H1 (cell line): ENCODE measurements around the gene GSC. TPM values are rescaled to one million over a fixed set of nuclear protein-coding genes. Genes with fewer than 3 reads are reported as not detected.

Experiments used
- CTCF ChIA-PET: fragments of 300-600 bp; sonication (Branson Sonifier 250); formaldehyde crosslinking; loops from one replicate; lab custom pipeline; 2021; ENCODE audit not compliant: partially characterized antibody; lab: Charles Lee
- POLR2A ChIA-PET: fragments of 300-600 bp; sonication (Branson Sonifier 250); formaldehyde crosslinking; loops from one replicate; lab custom pipeline; 2021; ENCODE audit warnings: inconsistent platforms; ENCODE audit not compliant: partially characterized antibody; lab: Charles Lee
- DNase-seq, 2 experiments: peaks; one replicate each; pipeline versions ENCODE4 v3.0.0 to v3.0.0-alpha.2; 2010 to 2022; ENCODE audit warnings: low spot score in 2 of 2, low read depth in 1 of 2, mixed read lengths in 1 of 2
- FAIRE-seq: peaks from 2 replicates; lab custom pipeline; 2011; peaks lifted over from hg19 to GRCh38; lab: Jason Lieb, UNC
- H2AFZ ChIP-seq: 2 replicates; pipeline ENCODE4 v1.8.1; 2012; ENCODE audit warnings: low read length, inconsistent platforms
- H2AK5ac ChIP-seq: 2 replicates; pipeline ENCODE4 v1.6.1; 2013; ENCODE audit warnings: low read depth, low read length
- H2BK120ac ChIP-seq: replicated peaks from 2 replicates; pipeline ENCODE3; 2013; ENCODE audit warnings: low read depth, low read length, inconsistent platforms
- H2BK12ac ChIP-seq: 2 replicates; pipeline ENCODE4 v1.6.1; 2013; ENCODE audit warnings: low read depth, low read length
- H2BK15ac ChIP-seq: 2 replicates; pipeline ENCODE4 v1.6.1; 2013; ENCODE audit warnings: low read length
- H2BK20ac ChIP-seq: 2 replicates; pipeline ENCODE4 v1.6.1; 2013; ENCODE audit warnings: low read length
- H2BK5ac ChIP-seq: 2 replicates; pipeline ENCODE4 v1.6.1; 2013; ENCODE audit warnings: low read depth, low read length
- H3K14ac ChIP-seq: 2 replicates; pipeline ENCODE4 v1.6.1; 2013; ENCODE audit warnings: inconsistent platforms; ENCODE audit not compliant: insufficient read length
- H3K18ac ChIP-seq: 2 replicates; pipeline ENCODE4 v1.6.1; 2013; ENCODE audit warnings: low read length; ENCODE audit errors: extremely low read depth
- H3K23ac ChIP-seq: 2 replicates; pipeline ENCODE4 v1.6.1; 2013; ENCODE audit warnings: inconsistent platforms; ENCODE audit not compliant: insufficient read length
- H3K23me2 ChIP-seq: 2 replicates; pipeline ENCODE4 v1.6.1; 2013; ENCODE audit warnings: low read depth, low read length
- H3K27ac ChIP-seq: 2 replicates; pipeline ENCODE4 v1.6.1; 2011; ENCODE audit warnings: low read depth, low read length, inconsistent platforms
- H3K27me3 ChIP-seq, 4 experiments: replicated peaks in 1 of 4; 1 replicate in 1 of 4; 2 replicates in 3 of 4; pipeline versions ENCODE4 v1.6.1 to v1.8.1; 2011 to 2013; ENCODE audit warnings: low read length in 3 of 4, mild to moderate bottlenecking in 3 of 4, inconsistent platforms in 2 of 4, mixed read lengths in 2 of 4, moderate library complexity in 1 of 4; ENCODE audit not compliant: control insufficient read depth in 3 of 4, insufficient read depth in 3 of 4; ENCODE audit errors: extremely low read depth in 1 of 4
- H3K36me3 ChIP-seq, 4 experiments: 2 replicates each; pipeline versions ENCODE4 v1.6.1 to v1.8.1; 2011 to 2013; ENCODE audit warnings: mild to moderate bottlenecking in 4 of 4, low read length in 3 of 4, moderate library complexity in 2 of 4, control low read depth in 1 of 4, inconsistent platforms in 1 of 4; ENCODE audit not compliant: insufficient read depth in 4 of 4, control insufficient read depth in 2 of 4
- H3K4ac ChIP-seq: replicated peaks from 2 replicates; pipeline ENCODE3; 2013; ENCODE audit warnings: low read length, low read depth, mixed read lengths, inconsistent platforms; ENCODE audit not compliant: insufficient read length
- H3K4me1 ChIP-seq, 4 experiments: replicated peaks in 1 of 4; 1 replicate in 1 of 4; 2 replicates in 3 of 4; pipeline versions ENCODE4 v1.6.1 to v1.8.1; 2011 to 2013; ENCODE audit warnings: low read length in 3 of 4, inconsistent platforms in 2 of 4, mixed read lengths in 1 of 4; ENCODE audit not compliant: insufficient read depth in 4 of 4, control insufficient read depth in 3 of 4
- H3K4me2 ChIP-seq, 2 experiments: 2 replicates each; pipeline versions ENCODE4 v1.6.1 to v1.8.1; 2011 to 2013; ENCODE audit warnings: low read depth in 2 of 2, low read length in 2 of 2, control low read depth in 1 of 2, inconsistent platforms in 1 of 2, mild to moderate bottlenecking in 1 of 2; ENCODE audit not compliant: insufficient read depth in 1 of 2
- H3K4me3 ChIP-seq, 4 experiments: fragments of 200-600, 300-600 bp in 1 of 4; sonication (generic), shearing (Covaris generic), sonication (Bioruptor Twin) in 1 of 4; 2 replicates each; pipeline versions ENCODE4 v1.5.1 to v1.8.1; 2011 to 2016; ENCODE audit warnings: low read length in 4 of 4, low read depth in 3 of 4, control low read depth in 2 of 4, inconsistent platforms in 2 of 4, mild to moderate bottlenecking in 2 of 4, mixed read lengths in 1 of 4, moderate library complexity in 1 of 4; ENCODE audit not compliant: insufficient read depth in 2 of 4; ENCODE audit errors: extremely low read depth in 1 of 4
- H3K56ac ChIP-seq: replicated peaks from 2 replicates; pipeline ENCODE3; 2013; ENCODE audit warnings: low read depth, mild to moderate bottlenecking, mixed read lengths, low read length, inconsistent platforms; ENCODE audit not compliant: insufficient read length
- H3K79me1 ChIP-seq: 2 replicates; pipeline ENCODE4 v1.6.1; 2013; ENCODE audit warnings: low read depth, low read length, control low read depth
- H3K79me2 ChIP-seq, 2 experiments: 2 replicates each; pipeline versions ENCODE4 v1.6.1 to v1.8.1; 2012 to 2013; ENCODE audit warnings: low read length in 2 of 2, mild to moderate bottlenecking in 2 of 2, inconsistent platforms in 1 of 2; ENCODE audit not compliant: insufficient read depth in 2 of 2, control insufficient read depth in 1 of 2
- H3K9ac ChIP-seq, 4 experiments: replicated peaks in 1 of 4; 1 replicate in 1 of 4; 2 replicates in 3 of 4; pipeline versions ENCODE4 v1.6.1 to v1.8.1; 2011 to 2013; ENCODE audit warnings: low read depth in 3 of 4, low read length in 3 of 4, control low read depth in 2 of 4, mild to moderate bottlenecking in 2 of 4, moderate library complexity in 2 of 4, inconsistent platforms in 1 of 4; ENCODE audit errors: extremely low read depth in 1 of 4
- H3K9me3 ChIP-seq, 2 experiments: 2 replicates each; pipeline versions ENCODE4 v1.6.1 to v1.8.1; 2012 to 2013; ENCODE audit warnings: mild to moderate bottlenecking in 2 of 2, moderate library complexity in 2 of 2, control low read depth in 1 of 2, inconsistent platforms in 1 of 2, low read depth in 1 of 2, low read length in 1 of 2, mixed read lengths in 1 of 2; ENCODE audit not compliant: insufficient read depth in 2 of 2
- H4K20me1 ChIP-seq, 2 experiments: replicated peaks in 1 of 2; 2 replicates each; pipeline versions ENCODE3 to v1.8.1; 2011 to 2013; ENCODE audit warnings: inconsistent platforms in 2 of 2, low read length in 2 of 2, mild to moderate bottlenecking in 1 of 2; ENCODE audit not compliant: insufficient read depth in 2 of 2, control insufficient read depth in 1 of 2
- H4K5ac ChIP-seq: 2 replicates; pipeline ENCODE4 v1.6.1; 2013; ENCODE audit warnings: low read length, low read depth, mixed read lengths, inconsistent platforms; ENCODE audit not compliant: insufficient read length
- H4K8ac ChIP-seq: 2 replicates; pipeline ENCODE4 v1.8.0; 2013; ENCODE audit warnings: mild to moderate bottlenecking, moderate library complexity, low read length, inconsistent platforms; ENCODE audit not compliant: insufficient read depth; ENCODE audit errors: extremely low read depth
- H4K91ac ChIP-seq: replicated peaks from 2 replicates; pipeline ENCODE3; 2013; ENCODE audit warnings: low read length, mixed read lengths, inconsistent platforms; ENCODE audit not compliant: insufficient read length
- RBBP5 ChIP-seq: IDR thresholded peaks from 2 replicates; pipeline ENCODE4 v1.7.1; 2012; ENCODE audit warnings: low read depth, mild to moderate bottlenecking, inconsistent platforms, low read length, moderate library complexity, borderline replicate concordance
- RXRA ChIP-seq: IDR thresholded peaks from 2 replicates; pipeline ENCODE4 v1.6.1; 2011; ENCODE audit warnings: low read depth, mild to moderate bottlenecking, low read length, moderate library complexity; ENCODE audit not compliant: insufficient read depth
- SP2 ChIP-seq: IDR thresholded peaks from 2 replicates; pipeline ENCODE4 v1.6.1; 2012; ENCODE audit warnings: mild to moderate bottlenecking, low read length, inconsistent platforms
- SRF ChIP-seq: IDR thresholded peaks from 2 replicates; pipeline ENCODE4 v1.6.1; 2011; ENCODE audit warnings: mild to moderate bottlenecking, low read depth, low read length, moderate library complexity
- WGBS, 2 experiments: shearing (Covaris generic) in 1 of 2; methylation state at CpG; one replicate each; pipeline versions ENCODE4 v1.1.6 to v1.1.7; 2013 to 2015; ENCODE audit warnings: low lambda C conversion rate in 2 of 2, mixed read lengths in 2 of 2, inconsistent platforms in 1 of 2, low coverage in 1 of 2, missing lambda C conversion rate in 1 of 2; ENCODE audit not compliant: insufficient replicate concordance in 2 of 2, insufficient coverage in 1 of 2, insufficient read length in 1 of 2; ENCODE audit errors: extremely low coverage in 1 of 2, missing lambda C conversion rate in 1 of 2; 5-methylcytosine and 5-hydroxymethylcytosine counted together
- polyA plus RNA-seq, 7 experiments: library from polyadenylated mRNA; depleted of rRNA in 3 of 7; stranded (reverse) in 5 of 7; unstranded in 2 of 7; fragments of >200 nt in 5 of 7; fragments of 200-250 nt in 2 of 7; gene quantifications; 1 replicate in 5 of 7; 2 replicates in 1 of 7; 4 replicates in 1 of 7; pipeline versions ENCODE4 v1.2.1 to v1.2.3, GENCODE V29; 2011 to 2013; ENCODE audit warnings: missing spikeins in 2 of 7, mixed read lengths in 2 of 7
- total RNA-seq: library from RNA; stranded (reverse); fragmentation: NEBNext Ultra II Directional; extraction: Animal tissue kit (Norgen Biotek cat#: 25700); gene quantifications from 2 replicates; pipeline ENCODE4 v1.2.1, GENCODE V29; 2021

GSC gene
- total and polyA plus RNA-seq, 2 of the 8 experiments (the other 6 are each of a cell fraction or from before 2014, with no cell fraction given): 0.17 to 0.54 TPM

GRCh38 chr14:94754391-94754942 lies 15.4 kb downstream of the GSC start:
- no peak overlapping the region for H3K4ac ChIP-seq
- no peak overlapping the region for H3K18ac ChIP-seq
- H2BK15ac ChIP-seq: no peak overlapping the region
- FAIRE-seq (no peak), DNase-seq (no peak)
- ChIA-PET CTCF (interaction anchor here (1.1 kb wide), 1 partner anchor 12 kb away, joined by 4 read pairs; no protein-coding TSS in a partner anchor), POLR2A (no interaction called here)
- no peak overlapping the region for H2BK20ac ChIP-seq
- H4K20me1 ChIP-seq: no peaks in the 10 kb centered on the region
- H3K56ac ChIP-seq: no peak overlapping the region
- no peak for TF ChIP-seq SP2
- no peak for TF ChIP-seq RXRA
- TF ChIP-seq RBBP5: no peak
- TF ChIP-seq SRF: no peak
- no peak overlapping the region for H3K14ac ChIP-seq
- no peak overlapping the region for H3K9ac ChIP-seq
- H3K79me2 ChIP-seq: no peaks in the 10 kb centered on the region
- no peak overlapping the region for H3K23ac ChIP-seq
- no peak overlapping the region for H2AFZ ChIP-seq
- H2BK120ac ChIP-seq: no peak overlapping the region
- WGBS, 2 experiments: 88% methylated on average over 4 of the region's 6 CpGs; no CpG with 5 or more reads in 1 of the 2 experiments
- H4K5ac ChIP-seq: no peak overlapping the region
- H3K9me3 ChIP-seq: no peaks in the 10 kb centered on the region
- H2AK5ac ChIP-seq: no peak overlapping the region
- H3K4me2 ChIP-seq: no peak overlapping the region
- H2BK12ac ChIP-seq: no peak overlapping the region
- no peak overlapping the region for H3K27ac ChIP-seq
- H3K23me2 ChIP-seq: no peaks in the 10 kb centered on the region
- H3K4me1 ChIP-seq: no peaks in the 10 kb centered on the region
- H2BK5ac ChIP-seq: no peak overlapping the region
- H4K8ac ChIP-seq: no peak overlapping the region
- H3K36me3 ChIP-seq: no peaks in the 10 kb centered on the region
- H3K27me3 ChIP-seq: no peaks in the 10 kb centered on the region; a peak in 1 of 7 replicates
- H3K79me1 ChIP-seq: no peaks in the 10 kb centered on the region
- H3K4me3 ChIP-seq: no peak overlapping the region
- no peak overlapping the region for H4K91ac ChIP-seq
